Endothelial cell of umbilical vein (primary cell): Measurements from ENCODE around the gene PLEKHA5. TPM values are rescaled to one million over a fixed set of nuclear protein-coding genes. Genes with fewer than 3 reads are reported as not detected.

Source experiments
- BruUV-seq: library from RNA; stranded (reverse); fragments of 400-500 nt; replicated peaks from 2 replicates; lab custom pipeline; 2021; lab: Mats Ljungman, UMichigan
- CTCF ChIA-PET: fragments of 300-600, 350-600 bp; sonication (Branson Sonifier 250); formaldehyde crosslinking; loops from one replicate; lab custom pipeline; 2021; ENCODE audit warnings: antibody characterized with exemption, inconsistent platforms; lab: Charles Lee
- POLR2A ChIA-PET: fragments of 300-600, 350-600 bp; sonication (Branson Sonifier 250); formaldehyde crosslinking; loops from one replicate; lab custom pipeline; 2021; ENCODE audit warnings: antibody characterized with exemption, inconsistent platforms; lab: Charles Lee
- DNase-seq: peaks from one replicate; pipeline ENCODE4 v3.0.0-alpha.2; 2011; ENCODE audit warnings: low read depth, low spot score
- FAIRE-seq: peaks from 2 replicates; lab custom pipeline; 2011; peaks lifted over from hg19 to GRCh38; lab: Jason Lieb, UNC
- H2AFZ ChIP-seq: 2 replicates; pipeline ENCODE4 v1.6.0; 2012; ENCODE audit warnings: low read depth, low read length, control low read depth, inconsistent platforms
- H3K27ac ChIP-seq: 2 replicates; pipeline ENCODE4 v1.5.1; 2011; ENCODE audit warnings: low read depth, mild to moderate bottlenecking, control low read depth, low read length, moderate library complexity; ENCODE audit not compliant: insufficient read depth
- H3K27me3 ChIP-seq, 2 experiments: 2 replicates each; pipeline versions ENCODE4 v1.6.0 to v1.6.1; 2011; ENCODE audit warnings: low read length in 2 of 2, mixed read lengths in 1 of 2; ENCODE audit not compliant: control insufficient read depth in 2 of 2, insufficient read depth in 2 of 2
- H3K36me3 ChIP-seq, 2 experiments: 2 replicates in 1 of 2; 3 replicates in 1 of 2; pipeline ENCODE4 v1.5.1; 2011; ENCODE audit warnings: low read length in 2 of 2, mild to moderate bottlenecking in 1 of 2, moderate library complexity in 1 of 2; ENCODE audit not compliant: control insufficient read depth in 2 of 2, insufficient read depth in 2 of 2; ENCODE audit errors: extremely low read depth in 1 of 2
- H3K4me1 ChIP-seq: 3 replicates; pipeline ENCODE4 v1.5.1; 2011; ENCODE audit warnings: mild to moderate bottlenecking, low read length; ENCODE audit not compliant: control insufficient read depth, insufficient read depth; ENCODE audit errors: extremely low read depth
- H3K4me2 ChIP-seq: 2 replicates; pipeline ENCODE4 v1.6.1; 2011; ENCODE audit warnings: low read length, control low read depth, mixed read lengths; ENCODE audit not compliant: insufficient read depth
- H3K4me3 ChIP-seq, 3 experiments: fragments of 200-600 bp in 1 of 3; sonication (generic), shearing (Covaris generic) in 1 of 3; replicated peaks in 1 of 3; 2 replicates each; pipeline ENCODE4 v1.5.1; 2011 to 2016; ENCODE audit warnings: control low read depth in 3 of 3, low read length in 3 of 3, mild to moderate bottlenecking in 2 of 3, inconsistent platforms in 1 of 3, low read depth in 1 of 3, moderate library complexity in 1 of 3; ENCODE audit not compliant: insufficient read depth in 1 of 3
- H3K79me2 ChIP-seq: 2 replicates; pipeline ENCODE4 v1.6.0; 2012; ENCODE audit warnings: low read length, inconsistent platforms; ENCODE audit not compliant: control insufficient read depth, insufficient read depth
- H3K9ac ChIP-seq: replicated peaks from 2 replicates; pipeline ENCODE3; 2011; ENCODE audit warnings: low read length, control low read depth; ENCODE audit not compliant: insufficient read depth; ENCODE audit errors: extremely low read depth
- H3K9me1 ChIP-seq: replicated peaks from 3 replicates; pipeline ENCODE4 v1.6.0; 2011; ENCODE audit warnings: mild to moderate bottlenecking, low read length; ENCODE audit not compliant: control insufficient read depth, insufficient read depth; ENCODE audit errors: extremely low read depth
- H3K9me3 ChIP-seq: replicated peaks from 2 replicates; pipeline ENCODE4 v1.5.1; 2012; ENCODE audit warnings: low read length, inconsistent platforms; ENCODE audit not compliant: control insufficient read depth, insufficient read depth
- H4K20me1 ChIP-seq: replicated peaks from 2 replicates; pipeline ENCODE3; 2011; ENCODE audit warnings: mild to moderate bottlenecking, low read length; ENCODE audit not compliant: control insufficient read depth, insufficient read depth; ENCODE audit errors: extremely low read depth
- EZH2 ChIP-seq: IDR thresholded peaks from 2 replicates; pipeline ENCODE4 v1.6.1; 2012; ENCODE audit warnings: borderline replicate concordance, low read depth, mild to moderate bottlenecking, moderate library complexity, low read length, inconsistent platforms; ENCODE audit not compliant: severe bottlenecking
- FOS ChIP-seq: IDR thresholded peaks from 2 replicates; pipeline ENCODE4 v1.6.1; 2011; ENCODE audit warnings: mild to moderate bottlenecking, low read length, moderate library complexity, borderline replicate concordance; ENCODE audit not compliant: insufficient read depth
- GATA2 ChIP-seq: IDR thresholded peaks from 2 replicates; pipeline ENCODE4 v1.7.0; 2011; ENCODE audit warnings: low read depth, mild to moderate bottlenecking, moderate library complexity, mixed read lengths, low read length; ENCODE audit not compliant: insufficient read length, insufficient read depth
- JUN ChIP-seq: IDR thresholded peaks from 2 replicates; pipeline ENCODE4 v1.6.1; 2011; ENCODE audit warnings: borderline replicate concordance, low read depth; ENCODE audit not compliant: insufficient read length, insufficient read depth
- MYC ChIP-seq: IDR thresholded peaks from one replicate; pipeline ENCODE4 v1.6.1; 2011; ENCODE audit warnings: mild to moderate bottlenecking, low read depth, low read length
- POLR2AphosphoS5 ChIP-seq: IDR thresholded peaks from 2 replicates; pipeline ENCODE4 v1.6.1; 2012; ENCODE audit warnings: low read depth, mild to moderate bottlenecking, control low read depth, low read length, moderate library complexity; ENCODE audit not compliant: insufficient read depth
- dilution Hi-C: fragments of 300-500 bp; cut with MboI; formaldehyde crosslinking; loops from one replicate; pipeline ENCODE4 v1.15.0; 2019; ENCODE audit warnings: low sequenced_read_pairs; ENCODE audit not compliant: extremely low pct_ligation_motif_present
- intact Hi-C: fragments of 100-400 bp; cut with micrococcal nuclease; formaldehyde crosslinking; loops from one replicate; pipeline ENCODE4 v1.10.0; 2022
- polyA plus RNA-seq, 4 experiments: library from polyadenylated mRNA; depleted of rRNA in 3 of 4; stranded (reverse) in 3 of 4; unstranded in 1 of 4; fragments of >200 nt; gene quantifications; 2 replicates each; pipeline versions ENCODE4 v1.2.1 to v1.2.3, GENCODE V29; 2011 to 2012; ENCODE audit warnings: missing spikeins in 1 of 4
- total RNA-seq: library from RNA; stranded (reverse); gene quantifications from 2 replicates; pipeline ENCODE4 v1.2.3, GENCODE V29; 2021
- TF ChIP-seq, protein P1 (sequence below), 2 donors: IDR thresholded peaks; 1 replicate in 1 of 2; 2 replicates in 1 of 2; pipeline ENCODE4 v1.5.1; 2011; ENCODE audit warnings: low read length in 2 of 2, mild to moderate bottlenecking in 2 of 2, moderate library complexity in 2 of 2, control low read depth in 1 of 2, inconsistent platforms in 1 of 2, low read depth in 1 of 2; ENCODE audit not compliant: insufficient read depth in 1 of 2; ENCODE audit errors: extremely low read depth in 1 of 2
- TF ChIP-seq, protein P2 (sequence below): IDR thresholded peaks from 2 replicates; pipeline ENCODE4 v1.6.1; 2011; ENCODE audit not compliant: insufficient read depth, insufficient read length

Gene PLEKHA5
- total and polyA plus RNA-seq, 2 donors (not counting 3 experiments of a cell fraction or from before 2014, with no cell fraction given) = 2.5 to 12.7 TPM

DNA sequence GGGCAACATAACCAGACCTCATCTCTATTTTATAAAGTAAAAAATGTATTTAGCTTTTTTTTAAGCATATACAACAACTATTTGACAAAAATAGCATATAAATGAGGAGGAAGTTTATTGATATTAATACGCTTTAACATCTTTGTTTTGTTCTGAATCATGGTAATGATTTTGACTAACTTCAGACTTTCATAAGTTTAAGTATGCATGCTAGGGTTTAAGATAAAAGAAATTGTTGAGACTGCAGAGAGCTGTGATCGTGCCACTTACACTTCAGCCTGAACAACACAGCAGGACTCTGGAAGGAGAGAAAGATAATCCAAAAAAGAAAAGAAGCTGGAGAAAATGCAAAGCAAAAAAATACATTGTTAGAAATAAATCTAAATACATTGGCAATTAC, 221.8 kb downstream of the PLEKHA5 start:
- Histone ChIP-seq H3K4me1 (no peaks in the 10 kb centered on the region), H4K20me1 (no peaks in the 10 kb centered on the region), H3K9ac (no peak overlapping the region), H3K4me3 (no peak overlapping the region), H3K9me3 (no peaks in the 10 kb centered on the region), H3K27me3 (no peaks in the 10 kb centered on the region), H3K79me2 (no peaks in the 10 kb centered on the region), H3K4me2 (no peak overlapping the region), H3K36me3 (no peaks in the 10 kb centered on the region), H2AFZ (no peak overlapping the region), H3K27ac (no peak overlapping the region), H3K9me1 (no peaks in the 10 kb centered on the region)
- DNase-seq (no peak), FAIRE-seq (no peak)
- POLR2A ChIA-PET = no interaction called here
- dilution Hi-C loops = no loop called here
- no peak for TF ChIP-seq EZH2
- no peak for TF ChIP-seq FOS
- TF ChIP-seq, protein P1, sequence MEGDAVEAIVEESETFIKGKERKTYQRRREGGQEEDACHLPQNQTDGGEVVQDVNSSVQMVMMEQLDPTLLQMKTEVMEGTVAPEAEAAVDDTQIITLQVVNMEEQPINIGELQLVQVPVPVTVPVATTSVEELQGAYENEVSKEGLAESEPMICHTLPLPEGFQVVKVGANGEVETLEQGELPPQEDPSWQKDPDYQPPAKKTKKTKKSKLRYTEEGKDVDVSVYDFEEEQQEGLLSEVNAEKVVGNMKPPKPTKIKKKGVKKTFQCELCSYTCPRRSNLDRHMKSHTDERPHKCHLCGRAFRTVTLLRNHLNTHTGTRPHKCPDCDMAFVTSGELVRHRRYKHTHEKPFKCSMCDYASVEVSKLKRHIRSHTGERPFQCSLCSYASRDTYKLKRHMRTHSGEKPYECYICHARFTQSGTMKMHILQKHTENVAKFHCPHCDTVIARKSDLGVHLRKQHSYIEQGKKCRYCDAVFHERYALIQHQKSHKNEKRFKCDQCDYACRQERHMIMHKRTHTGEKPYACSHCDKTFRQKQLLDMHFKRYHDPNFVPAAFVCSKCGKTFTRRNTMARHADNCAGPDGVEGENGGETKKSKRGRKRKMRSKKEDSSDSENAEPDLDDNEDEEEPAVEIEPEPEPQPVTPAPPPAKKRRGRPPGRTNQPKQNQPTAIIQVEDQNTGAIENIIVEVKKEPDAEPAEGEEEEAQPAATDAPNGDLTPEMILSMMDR (IDR thresholded peaks at IDR 0.05; ENCODE audit: extremely low read depth in 1 of 2, insufficient read depth in 1 of 2, low read depth in 1 of 2, low read length in 2 of 2) = no peak
- no peak for TF ChIP-seq POLR2AphosphoS5
- no peak for TF ChIP-seq MYC
- intact Hi-C loops = no loop called here
- no TSS peak for BruUV-seq
- CTCF ChIA-PET = interaction anchor here (1.1 kb wide), 1 partner anchor 31 kb away, joined by 3 read pairs; no protein-coding TSS in a partner anchor

DNA sequence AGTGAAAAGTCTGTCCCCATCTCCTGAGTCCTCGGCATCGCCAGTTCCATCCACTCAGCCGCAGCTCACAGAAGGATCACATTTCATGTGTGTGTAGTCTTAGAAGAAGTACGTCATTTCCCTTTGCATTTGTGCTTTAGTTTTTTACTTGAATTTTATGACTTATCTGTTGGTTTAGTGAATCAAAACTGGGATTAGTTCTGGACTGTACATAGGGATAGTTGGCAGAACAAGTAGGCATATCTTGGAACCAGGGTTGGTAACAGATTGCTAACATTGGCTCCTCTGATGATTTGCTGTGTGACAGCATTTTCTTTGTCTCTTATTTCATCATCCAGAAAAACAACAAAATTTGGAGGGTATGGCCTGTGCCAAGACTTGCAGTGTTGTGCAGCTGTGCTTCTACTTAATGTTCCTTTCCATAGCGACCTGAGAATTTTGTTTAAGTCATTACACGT, 240.2 kb downstream of the PLEKHA5 start:
- Histone ChIP-seq H3K4me3 (no peak overlapping the region), H2AFZ (no peak overlapping the region), H3K27ac (no peak overlapping the region), H3K36me3 (no peaks in the 10 kb centered on the region), H3K4me2 (no peak overlapping the region), H4K20me1 (no peaks in the 10 kb centered on the region), H3K79me2 (no peaks in the 10 kb centered on the region), H3K27me3 (no peaks in the 10 kb centered on the region), H3K9me3 (no peaks in the 10 kb centered on the region), H3K9me1 (no peaks in the 10 kb centered on the region), H3K4me1 (no peaks in the 10 kb centered on the region), H3K9ac (peak overlapping the region; percentile 8)
- FAIRE-seq = no peak
- no peak for DNase-seq
- intact Hi-C loops = no loop called here
- BruUV-seq = no TSS peak
- ChIA-PET CTCF (no interaction called here), POLR2A (no interaction called here)
- dilution Hi-C loops = no loop called here
- TF ChIP-seq, protein P1 (IDR thresholded peaks at IDR 0.05; ENCODE audit: extremely low read depth in 1 of 2, insufficient read depth in 1 of 2, low read depth in 1 of 2, low read length in 2 of 2) = no peak
- TF ChIP-seq JUN = no peak
- no peak for TF ChIP-seq GATA2
- TF ChIP-seq, protein P2, sequence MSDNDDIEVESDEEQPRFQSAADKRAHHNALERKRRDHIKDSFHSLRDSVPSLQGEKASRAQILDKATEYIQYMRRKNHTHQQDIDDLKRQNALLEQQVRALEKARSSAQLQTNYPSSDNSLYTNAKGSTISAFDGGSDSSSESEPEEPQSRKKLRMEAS = no peak
- no peak for TF ChIP-seq MYC
- TF ChIP-seq POLR2AphosphoS5 = no peak
- TF ChIP-seq EZH2 = no peak
